HG02642 (cell line): ENCODE data around the gene MLF1.

Experiments
- ATAC-seq: cut with Tn5 transposase; IDR thresholded peaks from one replicate; pipeline ENCODE4 v1.9.1; 2021; ENCODE audit warnings: mild to moderate bottlenecking; ENCODE audit not compliant: unreplicated experiment, poor library complexity

The MLF1 gene

GRCh38 chr3:158572766-158573060, 1.7 kb downstream of the MLF1 start:
- ATAC-seq = no peak

DNA sequence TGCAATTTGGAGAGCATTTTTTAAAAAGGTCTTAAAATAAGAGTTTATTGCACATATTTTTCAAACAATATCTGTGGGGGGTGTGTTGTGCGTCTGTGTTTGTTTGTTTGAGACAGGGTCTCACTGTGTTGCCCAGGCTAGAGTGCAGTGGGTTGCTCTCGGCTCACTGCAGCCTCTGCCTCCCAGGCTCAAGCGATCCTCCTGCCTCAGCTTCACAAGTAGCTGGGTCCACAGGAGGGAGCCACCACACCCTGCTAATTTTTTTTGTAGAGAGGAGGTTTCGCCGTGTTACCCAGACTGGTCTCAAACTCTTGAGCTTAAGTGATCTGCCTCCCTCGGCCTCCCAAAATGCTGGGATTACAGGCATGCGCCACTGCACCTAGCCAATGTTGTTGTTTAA, 2.7 kb downstream of the MLF1 start:
- no peak for ATAC-seq

DNA sequence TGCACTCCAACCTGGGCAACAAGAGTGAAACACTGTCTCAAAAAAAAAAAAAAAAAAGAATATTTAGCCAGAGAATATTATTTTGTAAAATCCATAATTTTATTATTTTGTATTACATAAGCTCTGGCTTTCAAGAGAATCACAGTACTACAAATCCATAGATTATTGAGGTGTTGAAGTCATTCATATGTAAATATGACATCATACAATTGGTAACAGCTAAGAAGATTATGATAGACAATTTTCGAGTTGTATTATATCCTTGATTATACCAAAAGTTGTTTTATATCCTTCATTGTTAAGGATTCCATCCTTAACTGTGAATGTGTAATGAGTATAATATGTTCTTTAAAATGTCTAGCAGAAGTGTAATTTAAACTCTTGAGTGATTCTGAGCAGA, 3.7 kb downstream of the MLF1 start:
- ATAC-seq = no peak

GRCh38 chr3:158590223-158590622, 19.2 kb downstream of the MLF1 start:
- ATAC-seq = no peak

- no peak for ATAC-seq
These were observed 29.8 kb downstream of the MLF1 start for GRCh38 chr3:158600787-158601186.

DNA sequence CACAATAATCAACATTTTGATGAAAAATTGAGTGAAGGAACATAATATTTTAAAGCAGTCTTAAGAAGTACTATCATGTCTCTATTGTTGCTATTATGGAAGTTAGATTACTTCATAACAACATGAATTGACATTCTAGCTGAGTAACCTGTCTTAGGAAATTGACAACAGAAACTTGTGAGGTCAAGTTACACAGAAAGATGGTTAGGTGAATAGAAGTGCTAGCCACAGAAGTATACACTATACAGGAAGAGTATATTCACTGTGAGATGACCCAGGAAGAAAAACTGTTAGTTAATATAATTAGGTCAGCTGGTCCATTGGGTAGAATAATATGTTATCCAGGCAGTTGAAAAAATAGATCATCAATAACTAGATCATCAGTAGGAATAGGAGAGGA, 31.2 kb downstream of the MLF1 start:
- no peak for ATAC-seq

- ATAC-seq = no peak
These were observed 47.2 kb downstream of the MLF1 start for GRCh38 chr3:158617982-158618875.

- no peak for ATAC-seq
These were observed 54.9 kb downstream of the MLF1 start for GRCh38 chr3:158625881-158626280.

GRCh38 chr3:158631981-158632380, 61.0 kb downstream of the MLF1 start:
- ATAC-seq = no peak

DNA sequence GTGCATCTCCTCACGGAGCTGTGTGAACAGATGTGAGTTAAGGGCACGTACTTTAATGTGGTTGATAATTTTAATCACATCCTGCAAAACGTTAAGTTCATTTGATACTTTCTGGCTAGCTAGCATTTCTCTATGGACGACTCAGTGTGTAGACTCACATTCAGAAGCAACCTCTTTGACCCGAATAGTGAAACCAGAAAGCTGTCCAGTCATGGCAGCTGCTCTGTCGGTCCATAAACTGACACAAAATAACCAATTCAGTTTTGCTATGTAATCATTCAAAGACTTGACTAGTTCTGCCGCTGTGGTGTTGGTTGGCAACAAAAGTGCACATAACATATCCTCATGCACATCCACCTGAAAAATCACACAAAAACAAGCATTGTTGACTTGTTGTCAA, 69.7 kb downstream of the MLF1 start:
- no peak for ATAC-seq

DNA sequence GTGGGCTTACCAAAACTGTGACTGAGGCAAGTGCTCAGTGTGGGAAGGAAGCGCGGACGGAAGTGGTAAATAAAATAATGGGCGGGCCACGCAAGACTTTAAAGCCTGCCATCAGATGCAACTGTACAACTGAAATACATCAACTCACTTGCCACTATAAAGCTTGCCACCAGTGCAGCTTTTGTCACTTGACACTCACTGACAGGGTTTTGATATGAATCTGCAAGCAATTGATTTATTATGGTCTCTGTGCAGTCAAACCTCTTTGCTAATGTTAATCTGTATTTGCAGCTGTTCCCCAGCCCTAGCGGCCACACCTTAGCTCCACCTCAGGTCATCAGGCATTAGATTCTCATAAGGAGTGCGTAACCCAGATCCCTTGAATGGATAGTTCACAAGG, 71.0 kb downstream of the MLF1 start:
- no peak for ATAC-seq

DNA sequence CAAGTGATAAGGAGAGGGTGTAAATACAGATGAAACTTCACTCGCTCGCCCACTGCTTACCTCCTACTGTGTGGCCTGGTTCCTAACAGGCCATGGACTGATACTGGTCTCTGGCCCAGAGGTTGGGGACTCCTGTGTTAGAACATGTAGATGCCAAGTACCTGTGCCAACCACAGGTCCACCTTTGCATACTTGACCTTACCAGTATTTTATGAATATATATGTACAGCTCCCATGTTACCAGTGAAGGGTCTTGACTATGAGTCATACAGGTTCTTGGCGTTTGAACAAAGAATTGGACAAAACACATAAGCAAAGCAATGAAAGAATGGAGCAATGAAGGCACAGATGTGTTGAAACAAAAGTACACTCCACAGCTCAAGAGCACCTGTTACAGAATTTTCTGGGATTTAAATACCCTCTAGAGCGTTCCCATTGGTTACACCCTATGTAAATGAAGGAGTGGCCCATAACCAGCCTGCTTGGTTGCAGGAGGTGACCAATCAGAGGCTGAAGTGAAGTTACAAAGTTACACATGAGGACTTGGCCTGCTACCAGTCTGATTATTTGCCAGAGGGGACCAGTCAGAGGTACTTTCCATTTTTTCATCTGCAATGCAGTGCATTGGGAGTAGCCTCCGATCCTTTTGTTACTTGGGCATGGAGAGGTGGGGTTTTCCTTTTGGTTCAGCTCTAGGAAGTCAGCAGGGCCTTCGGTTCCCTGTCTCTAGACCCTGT, 71.6 kb downstream of the MLF1 start:
- no peak for ATAC-seq

DNA sequence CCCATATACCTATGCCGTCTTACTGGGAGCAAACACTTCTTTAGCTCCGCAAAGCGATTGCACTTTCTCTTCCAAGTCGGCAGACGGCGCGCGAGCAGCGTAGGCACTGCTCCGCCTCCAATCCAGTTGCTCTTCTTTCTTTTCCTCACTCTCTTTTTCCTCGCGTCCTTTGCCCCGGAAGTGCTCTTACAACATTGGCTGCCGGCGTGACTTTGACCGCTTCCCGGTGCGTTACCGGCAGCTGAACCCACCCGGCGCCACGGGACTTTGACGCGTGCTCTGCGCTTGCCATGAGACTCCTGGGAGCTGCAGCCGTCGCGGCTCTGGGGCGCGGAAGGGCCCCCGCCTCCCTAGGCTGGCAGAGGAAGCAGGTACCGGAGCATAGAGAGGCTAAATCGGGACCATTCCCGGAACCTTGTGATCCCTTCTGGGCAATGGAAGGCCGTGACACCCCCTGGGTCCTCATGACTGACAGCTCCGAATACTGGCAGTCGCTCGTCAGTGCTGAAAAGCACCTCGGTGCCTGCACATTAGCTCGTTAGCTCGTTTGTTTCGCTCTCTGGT, 73.4 kb downstream of the MLF1 start, which contains the start of gene GFM1:
TSS of gene GFM1 (plus strand) at position 183 of the 564 bp plus-strand sequence. CDS start at position 291, 108 bp downstream.
- ATAC-seq = peak; percentile 98

GRCh38 chr3:158649791-158650190, 78.8 kb downstream of the MLF1 start:
- no peak for ATAC-seq

GRCh38 chr3:158651192-158651591, 80.2 kb downstream of the MLF1 start:
- no peak for ATAC-seq

DNA sequence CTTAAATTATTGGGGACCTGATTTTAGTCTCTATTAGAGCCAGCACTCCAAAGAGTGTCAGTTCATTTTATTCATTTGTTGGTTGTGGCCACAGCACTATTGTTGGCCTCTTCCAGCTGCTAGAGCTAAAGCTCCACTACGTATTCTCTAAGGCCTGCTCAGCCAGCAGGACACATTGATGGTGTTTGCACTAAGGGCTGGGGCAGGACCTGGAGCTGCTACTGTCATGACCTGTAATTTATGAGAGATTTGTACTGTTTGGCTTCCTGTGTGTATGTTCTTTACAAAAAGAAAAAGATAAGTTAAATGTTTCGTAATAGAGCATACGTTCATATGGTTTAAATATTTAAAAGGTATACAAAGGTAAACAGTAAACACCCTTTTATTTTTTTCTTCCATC, 81.5 kb downstream of the MLF1 start:
- no peak for ATAC-seq
